GM20000 (cell line): ENCODE results near the gene PFKM.

Source experiments
- DNase-seq: peaks from one replicate; pipeline ENCODE4 v3.0.0; 2012; ENCODE audit warnings: low spot score
- CTCF ChIP-seq: IDR thresholded peaks from 2 replicates; pipeline ENCODE4 v1.5.1; 2012; ENCODE audit warnings: mild to moderate bottlenecking, control low read depth; ENCODE audit errors: extremely low read depth, missing control alignments

The PFKM gene

GRCh38 chr12:48119078-48119833 is at the start of gene PFKM:
Gene PFKM (plus strand): TSS chr12:48119364. CDS start chr12:48122775, 3,411 bp downstream.
- peak; percentile 90 for DNase-seq
- no peak for TF ChIP-seq CTCF

- TF ChIP-seq CTCF: no peak
- DNase-seq: no peak
Measured at GRCh38 chr12:48070033-48070432, 49.1 kb upstream of the PFKM start.

GRCh38 chr12:48070731-48071130 is 48.4 kb upstream of the PFKM start:
- TF ChIP-seq CTCF: no peak
- no peak for DNase-seq

- no peak for TF ChIP-seq CTCF
- DNase-seq: no peak
Measured at GRCh38 chr12:48071808-48072207, 47.4 kb upstream of the PFKM start.

GRCh38 chr12:48072266-48072665 is 46.9 kb upstream of the PFKM start:
- no peak for DNase-seq
- no peak for TF ChIP-seq CTCF

- DNase-seq: no peak
- no peak for TF ChIP-seq CTCF
Measured at GRCh38 chr12:48074266-48074665, 44.9 kb upstream of the PFKM start.

- no peak for DNase-seq
- TF ChIP-seq CTCF: no peak
Measured at GRCh38 chr12:48075832-48076231, 43.3 kb upstream of the PFKM start.
